Hepatocyte (in vitro differentiated cells): Measurements from ENCODE around the gene ACP7. TPM values are rescaled to one million over a fixed set of nuclear protein-coding genes. Genes with fewer than 3 reads are reported as not detected.
A peak's percentile ranks its signal among the peaks of the same experiment; 100 is the strongest.

ENCODE experiments used
- DNase-seq: peaks from one replicate; pipeline ENCODE4 v3.0.0-alpha.2; 2016; ENCODE audit warnings: low spot score
- H2AFZ ChIP-seq: fragments of 200-600 bp; sonication (generic); 2 replicates; pipeline ENCODE4 v1.6.0; 2016; ENCODE audit warnings: antibody characterized with exemption, mild to moderate bottlenecking
- H3K27ac ChIP-seq: fragments of 200-600 bp; sonication (generic); 2 replicates; pipeline ENCODE4 v1.5.1; 2016; ENCODE audit warnings: mild to moderate bottlenecking
- H3K27me3 ChIP-seq: fragments of 200-600 bp; sonication (generic); 2 replicates; pipeline ENCODE4 v1.6.1; 2016
- H3K36me3 ChIP-seq: fragments of 200-600 bp; sonication (generic); replicated peaks from 2 replicates; pipeline ENCODE4 v1.5.1; 2016; ENCODE audit warnings: low read depth; ENCODE audit not compliant: insufficient read depth
- H3K4me1 ChIP-seq: fragments of 200-600 bp; sonication (generic); 2 replicates; pipeline ENCODE4 v1.5.1; 2016; ENCODE audit warnings: mild to moderate bottlenecking, moderate library complexity; ENCODE audit not compliant: insufficient read depth
- H3K4me2 ChIP-seq: fragments of 200-600 bp; sonication (generic); 2 replicates; pipeline ENCODE4 v1.6.0; 2016
- H3K4me3 ChIP-seq: fragments of 200-600 bp; sonication (generic); 2 replicates; pipeline ENCODE4 v1.5.1; 2016; ENCODE audit warnings: mild to moderate bottlenecking
- H3K79me2 ChIP-seq: fragments of 200-600 bp; sonication (generic); 2 replicates; pipeline ENCODE4 v1.6.0; 2017; ENCODE audit warnings: mild to moderate bottlenecking
- H3K9me2 ChIP-seq: fragments of 200-600 bp; sonication (generic); replicated peaks from 2 replicates; pipeline ENCODE4 v1.6.0; 2017; ENCODE audit warnings: mild to moderate bottlenecking; ENCODE audit not compliant: insufficient read depth
- H3K9me3 ChIP-seq: fragments of 200-600 bp; sonication (generic); 2 replicates; pipeline ENCODE4 v1.5.1; 2016; ENCODE audit warnings: low read depth, mild to moderate bottlenecking
- H4K20me1 ChIP-seq: fragments of 200-600 bp; sonication (generic); 2 replicates; pipeline ENCODE4 v1.6.0; 2016; ENCODE audit warnings: mild to moderate bottlenecking; ENCODE audit not compliant: insufficient read depth, poor library complexity, severe bottlenecking
- CTCF ChIP-seq: fragments of 200-600 bp; sonication (generic); IDR thresholded peaks from 2 replicates; pipeline ENCODE4 v1.5.1; 2016; ENCODE audit warnings: antibody characterized with exemption, mild to moderate bottlenecking; ENCODE audit not compliant: poor library complexity
- EZH2 ChIP-seq: fragments of 200-600 bp; sonication (generic); IDR thresholded peaks from 2 replicates; pipeline ENCODE4 v1.6.1; 2016; ENCODE audit warnings: antibody characterized with exemption, mild to moderate bottlenecking, borderline replicate concordance
- EZH2phosphoT487 ChIP-seq: fragments of 200-600 bp; sonication (generic); IDR thresholded peaks from one replicate; pipeline ENCODE4 v1.6.1; 2018; ENCODE audit warnings: antibody characterized with exemption, mild to moderate bottlenecking, low read depth, moderate library complexity; ENCODE audit not compliant: unreplicated experiment, severe bottlenecking
- WGBS: methylation state at CpG from one replicate; pipeline ENCODE4 v1.1.6; 2016; ENCODE audit warnings: low lambda C conversion rate; ENCODE audit errors: missing lambda C conversion rate; 5-methylcytosine and 5-hydroxymethylcytosine counted together
- polyA plus RNA-seq: library from polyadenylated mRNA; unstranded; fragments of >200 nt; fragmentation: Nextera tagmentation; extraction: Ambion mirVana; gene quantifications from 2 replicates; pipeline ENCODE4 v1.2.1, GENCODE V29; 2016
- total RNA-seq: library from RNA; depleted of rRNA; stranded (reverse); fragments of >200 nt; gene quantifications from 2 replicates; pipeline ENCODE4 v1.2.3, GENCODE V29; 2014

Gene ACP7
- total and polyA plus RNA-seq, 2 experiments from 2014 or later, result 0.13 to 0.23 TPM

GRCh38 chr19:39110263-39110967 lies 26.2 kb downstream of the ACP7 start:
- Histone ChIP-seq H4K20me1 (no peaks in the 10 kb centered on the region), H3K4me3 (no peak overlapping the region), H3K4me1 (no peaks in the 10 kb centered on the region), H3K36me3 (no peaks in the 10 kb centered on the region), H3K9me2 (no peaks in the 10 kb centered on the region), H3K4me2 (no peak overlapping the region), H3K79me2 (no peaks in the 10 kb centered on the region), H3K27me3 (no peaks in the 10 kb centered on the region), H3K27ac (no peak overlapping the region), H3K9me3 (no peaks in the 10 kb centered on the region), H2AFZ (no peak overlapping the region)
- TF ChIP-seq EZH2phosphoT487, result no peak
- no peak for TF ChIP-seq EZH2
- TF ChIP-seq CTCF, result peak; percentile 64
- 32% methylated on average over 16 of the region's 16 CpGs for WGBS
- peak; percentile 76 for DNase-seq

GRCh38 chr19:39111593-39112199 lies 27.5 kb downstream of the ACP7 start:
- Histone ChIP-seq H4K20me1 (no peaks in the 10 kb centered on the region), H3K4me2 (no peak overlapping the region), H3K79me2 (no peaks in the 10 kb centered on the region), H2AFZ (no peak overlapping the region), H3K4me3 (no peak overlapping the region), H3K9me3 (no peaks in the 10 kb centered on the region), H3K36me3 (no peaks in the 10 kb centered on the region), H3K4me1 (no peaks in the 10 kb centered on the region), H3K27me3 (no peaks in the 10 kb centered on the region), H3K9me2 (no peaks in the 10 kb centered on the region), H3K27ac (no peak overlapping the region)
- TF ChIP-seq CTCF (no peak), EZH2phosphoT487 (no peak), EZH2 (no peak)
- 56% methylated on average over 17 of the region's 18 CpGs for WGBS
- DNase-seq, result no peak

DNA sequence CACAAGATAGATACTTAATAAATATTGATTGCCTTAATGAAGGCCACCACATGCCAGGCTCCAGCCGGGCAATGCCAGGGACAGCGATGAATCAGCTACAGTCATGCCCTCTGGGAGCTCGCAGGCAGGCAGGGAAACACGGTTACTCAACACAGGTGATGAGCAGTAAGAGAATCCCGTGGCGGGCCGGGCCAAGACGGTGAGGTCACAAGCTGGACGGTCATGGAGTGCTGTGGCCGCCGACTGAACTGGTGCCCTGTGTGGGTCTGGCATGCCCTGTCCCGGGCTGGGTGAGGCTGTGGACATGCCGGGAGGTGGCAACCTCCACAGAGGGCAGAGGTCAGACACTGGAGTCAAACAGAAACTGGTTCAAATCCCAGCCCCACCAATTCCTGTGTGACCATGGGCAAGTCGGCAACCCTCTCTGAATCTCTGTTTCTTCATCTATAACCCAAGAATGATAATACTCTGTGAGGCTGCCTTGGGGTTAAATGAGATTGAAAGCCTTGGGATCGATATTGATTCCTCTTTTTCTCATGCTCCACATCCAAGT lies 28.2 kb downstream of the ACP7 start:
- Histone ChIP-seq H2AFZ (no peak overlapping the region), H3K27ac (no peak overlapping the region), H3K79me2 (no peaks in the 10 kb centered on the region), H3K36me3 (no peaks in the 10 kb centered on the region), H3K9me2 (no peaks in the 10 kb centered on the region), H4K20me1 (no peaks in the 10 kb centered on the region), H3K9me3 (no peaks in the 10 kb centered on the region), H3K4me2 (no peak overlapping the region), H3K4me3 (no peak overlapping the region), H3K27me3 (no peaks in the 10 kb centered on the region), H3K4me1 (no peaks in the 10 kb centered on the region)
- TF ChIP-seq EZH2phosphoT487 (no peak), EZH2 (no peak)
- 95% methylated on average over 15 of the region's 15 CpGs for WGBS
- no peak for DNase-seq

DNA sequence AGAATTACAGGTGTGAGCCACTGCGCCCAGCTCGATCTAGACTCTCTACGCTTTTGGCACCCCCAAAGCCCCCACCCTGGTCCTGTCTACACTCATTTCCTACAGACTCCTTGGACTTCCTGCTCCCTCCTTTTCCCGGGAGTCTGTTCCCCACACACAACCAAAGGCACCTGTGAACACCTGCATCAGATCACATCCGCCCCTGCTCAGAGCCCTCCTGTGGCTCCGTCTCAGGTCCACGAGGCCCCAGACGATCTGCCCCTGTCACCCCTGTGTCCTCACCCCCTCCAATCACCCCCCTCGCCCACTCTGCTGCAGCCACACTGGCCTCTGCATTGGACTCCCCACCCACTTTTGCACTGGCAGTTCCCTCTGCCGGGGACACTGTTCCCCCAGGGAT lies 29.0 kb downstream of the ACP7 start:
- H2AFZ ChIP-seq, result no peak overlapping the region
- H3K27me3 ChIP-seq, result no peaks in the 10 kb centered on the region
- H3K27ac ChIP-seq, result no peak overlapping the region
- 90% methylated on average over 10 of the region's 10 CpGs for WGBS
- no peaks in the 10 kb centered on the region for H4K20me1 ChIP-seq
- no peak for TF ChIP-seq EZH2phosphoT487
- TF ChIP-seq EZH2, result no peak
- no peak for TF ChIP-seq CTCF
- no peak overlapping the region for H3K4me3 ChIP-seq
- no peaks in the 10 kb centered on the region for H3K79me2 ChIP-seq
- H3K9me2 ChIP-seq, result no peaks in the 10 kb centered on the region
- no peak for DNase-seq
- H3K4me2 ChIP-seq, result no peak overlapping the region
- H3K4me1 ChIP-seq, result no peaks in the 10 kb centered on the region
- no peaks in the 10 kb centered on the region for H3K9me3 ChIP-seq
- H3K36me3 ChIP-seq, result no peaks in the 10 kb centered on the region
